Natural killer cell (primary cell): ENCODE measurements around the gene IL17C. TPM values are rescaled to one million over a fixed set of nuclear protein-coding genes. Genes with fewer than 3 reads are reported as not detected.
A peak's percentile ranks its signal among the peaks of the same experiment; 100 is the strongest.
"Not testable (repeated sequence)": the region's sequence is repeated elsewhere in the genome, so short reads cannot be mapped to it uniquely, and the experiment has no call there.

ENCODE experiments used
- ATAC-seq, 3 donors: fragments of 150-1000 bp in 2 of 3; fragments of 200-7000 bp in 1 of 3; cut with Tn5 transposase; 1 replicate in 1 of 3; 2 replicates in 2 of 3; pipeline ENCODE4 v1.10.0; 2021; ENCODE audit warnings: mild to moderate bottlenecking in 2 of 3, moderate library complexity in 2 of 3
- DNase-seq, 2 donors: peaks; one replicate each; pipeline versions ENCODE4 v3.0.0 to v3.0.0-alpha.2; 2013 to 2021; ENCODE audit warnings: mixed read lengths in 1 of 2
- H3K27ac ChIP-seq: one replicate; pipeline ENCODE4 v1.5.1; 2013; ENCODE audit warnings: mild to moderate bottlenecking, low read length
- H3K27me3 ChIP-seq: one replicate; pipeline ENCODE4 v1.6.1; 2013; ENCODE audit warnings: low read length; ENCODE audit not compliant: control insufficient read depth, insufficient read depth
- H3K36me3 ChIP-seq: one replicate; pipeline ENCODE4 v1.6.1; 2013; ENCODE audit warnings: low read length; ENCODE audit not compliant: control insufficient read depth, insufficient read depth
- H3K4me1 ChIP-seq: one replicate; pipeline ENCODE4 v1.6.1; 2013; ENCODE audit warnings: low read length; ENCODE audit not compliant: control insufficient read depth, insufficient read depth
- H3K4me3 ChIP-seq: one replicate; pipeline ENCODE4 v1.5.1; 2013; ENCODE audit warnings: low read length
- H3K9me3 ChIP-seq: one replicate; pipeline ENCODE4 v1.6.1; 2013; ENCODE audit warnings: low read length; ENCODE audit not compliant: control insufficient read depth, insufficient read depth
- H3K27ac Mint-ChIP-seq, 2 donors: one replicate each; pipeline ENCODE4 v1.8.0; 2022; ENCODE audit warnings: mild to moderate bottlenecking in 2 of 2, mixed read lengths in 2 of 2, moderate library complexity in 1 of 2
- H3K27me3 Mint-ChIP-seq, 2 donors: one replicate each; pipeline ENCODE4 v1.8.0; 2022; ENCODE audit warnings: low read depth in 2 of 2, mixed read lengths in 2 of 2
- H3K36me3 Mint-ChIP-seq: one replicate; pipeline ENCODE4 v1.8.0; 2022; ENCODE audit warnings: mixed read lengths
- H3K4me1 Mint-ChIP-seq, 2 donors: one replicate each; pipeline ENCODE4 v1.8.0; 2022; ENCODE audit warnings: mixed read lengths in 2 of 2
- H3K4me3 Mint-ChIP-seq: one replicate; pipeline ENCODE4 v1.8.0; 2022; ENCODE audit warnings: mild to moderate bottlenecking, moderate library complexity, mixed read lengths
- H3K9me3 Mint-ChIP-seq, 2 donors: one replicate each; pipeline ENCODE4 v1.8.0; 2022; ENCODE audit warnings: mixed read lengths in 2 of 2
- WGBS: methylation state at CpG from one replicate; pipeline ENCODE4 v1.1.7; 2013; ENCODE audit warnings: missing lambda C conversion rate; ENCODE audit not compliant: insufficient coverage; 5-methylcytosine and 5-hydroxymethylcytosine counted together
- intact Hi-C: fragments of 100-400 bp; cut with micrococcal nuclease; formaldehyde crosslinking; loops from one replicate; pipeline ENCODE4 v1.14.2; 2022
- total RNA-seq, 4 donors: library from RNA; stranded (reverse); fragments of 120-200 nt in 1 of 4; gene quantifications; one replicate each; pipeline versions ENCODE4 v1.2.3 to v1.2.4, GENCODE V29; 2013 to 2022
- TF ChIP-seq, protein P1 (sequence below): fragments of 200-600 bp; IDR thresholded peaks from one replicate; pipeline ENCODE4 v1.8.0; 2022; ENCODE audit warnings: antibody characterized with exemption

IL17C gene
- total RNA-seq, 3 donors from 2014 or later (not counting 1 experiment from before 2014, with no cell fraction given): 0.61 to 3.0 (median 1.2) TPM

DNA sequence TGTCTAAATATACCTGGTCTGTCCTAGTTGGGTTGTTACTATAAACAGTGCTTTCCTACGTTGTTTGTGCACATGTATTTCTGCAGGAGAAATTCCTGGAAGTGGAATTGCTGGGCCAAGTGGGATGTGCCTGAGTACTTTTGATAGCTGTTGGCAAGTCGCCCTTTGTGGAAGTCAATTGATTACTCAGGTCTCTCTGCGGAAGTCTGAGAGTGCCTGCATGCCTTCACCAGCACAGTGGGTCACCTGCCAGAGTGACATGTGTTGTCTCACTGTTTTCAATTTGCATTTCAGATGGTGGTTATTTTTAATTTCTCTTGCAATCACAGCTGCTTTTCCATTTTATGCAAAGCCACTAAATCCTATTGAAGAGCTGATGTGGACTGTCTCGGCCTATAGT, 26.8 kb downstream of the IL17C start:
- H3K27ac ChIP-seq: no peak overlapping the region
- H3K27me3 Mint-ChIP-seq: no peaks in the 10 kb centered on the region
- no peak for DNase-seq
- no peaks in the 10 kb centered on the region for H3K27me3 ChIP-seq
- TF ChIP-seq, protein P1, sequence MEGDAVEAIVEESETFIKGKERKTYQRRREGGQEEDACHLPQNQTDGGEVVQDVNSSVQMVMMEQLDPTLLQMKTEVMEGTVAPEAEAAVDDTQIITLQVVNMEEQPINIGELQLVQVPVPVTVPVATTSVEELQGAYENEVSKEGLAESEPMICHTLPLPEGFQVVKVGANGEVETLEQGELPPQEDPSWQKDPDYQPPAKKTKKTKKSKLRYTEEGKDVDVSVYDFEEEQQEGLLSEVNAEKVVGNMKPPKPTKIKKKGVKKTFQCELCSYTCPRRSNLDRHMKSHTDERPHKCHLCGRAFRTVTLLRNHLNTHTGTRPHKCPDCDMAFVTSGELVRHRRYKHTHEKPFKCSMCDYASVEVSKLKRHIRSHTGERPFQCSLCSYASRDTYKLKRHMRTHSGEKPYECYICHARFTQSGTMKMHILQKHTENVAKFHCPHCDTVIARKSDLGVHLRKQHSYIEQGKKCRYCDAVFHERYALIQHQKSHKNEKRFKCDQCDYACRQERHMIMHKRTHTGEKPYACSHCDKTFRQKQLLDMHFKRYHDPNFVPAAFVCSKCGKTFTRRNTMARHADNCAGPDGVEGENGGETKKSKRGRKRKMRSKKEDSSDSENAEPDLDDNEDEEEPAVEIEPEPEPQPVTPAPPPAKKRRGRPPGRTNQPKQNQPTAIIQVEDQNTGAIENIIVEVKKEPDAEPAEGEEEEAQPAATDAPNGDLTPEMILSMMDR: no peak
- H3K4me1 Mint-ChIP-seq: peaks cover 12 to 24% of the 10 kb centered on the region in 2 donors
- 96% methylated on average over 4 of the region's 4 CpGs for WGBS
- no peaks in the 10 kb centered on the region for H3K36me3 ChIP-seq
- no peak overlapping the region for H3K27ac Mint-ChIP-seq
- ATAC-seq: no peak
- intact Hi-C loops: no loop called here
- H3K4me1 ChIP-seq: peaks cover 20% of the 10 kb centered on the region
- H3K4me3 ChIP-seq: no peak overlapping the region
- peak overlapping the region; percentile 58 for H3K4me3 Mint-ChIP-seq
- H3K36me3 Mint-ChIP-seq: no peaks in the 10 kb centered on the region
- H3K9me3 ChIP-seq: no peaks in the 10 kb centered on the region
- H3K9me3 Mint-ChIP-seq: no peaks in the 10 kb centered on the region

DNA sequence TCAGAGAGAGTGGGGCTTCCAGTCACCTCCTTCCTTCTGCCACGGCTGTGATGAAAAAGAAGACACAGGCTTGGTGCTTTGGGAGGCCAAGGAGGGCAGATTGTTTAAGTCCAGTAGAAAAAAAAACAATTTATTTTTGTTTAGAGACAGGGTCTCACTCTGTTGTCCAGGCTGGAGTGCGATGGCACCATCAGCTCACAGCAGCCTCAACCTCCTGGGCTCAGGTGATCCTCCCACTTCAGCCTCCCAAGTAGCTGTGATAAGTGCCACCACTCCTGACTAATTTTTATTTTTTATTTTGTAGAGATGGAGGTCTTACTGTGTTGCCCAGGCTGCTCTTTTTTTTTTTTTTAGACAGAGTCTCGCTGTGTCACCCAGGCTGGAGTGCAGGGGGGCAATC, 27.2 kb downstream of the IL17C start:
- Histone ChIP-seq H3K9me3 (no peaks in the 10 kb centered on the region), H3K4me1 (peaks cover 20% of the 10 kb centered on the region), H3K4me3 (no peak overlapping the region), H3K36me3 (no peaks in the 10 kb centered on the region), H3K27ac (no peak overlapping the region), H3K27me3 (no peaks in the 10 kb centered on the region)
- Mint-ChIP-seq H3K27ac (no peak overlapping the region), H3K4me3 (peak overlapping the region; percentile 58), H3K9me3 (no peaks in the 10 kb centered on the region), H3K4me1 (peaks cover 12 to 24% of the 10 kb centered on the region in 2 donors), H3K36me3 (no peaks in the 10 kb centered on the region), H3K27me3 (no peaks in the 10 kb centered on the region)
- TF ChIP-seq, protein P1: no peak
- intact Hi-C loops: no loop called here
- ATAC-seq (no peak), DNase-seq (no peak)
- 98% methylated on average over 3 of the region's 3 CpGs for WGBS

DNA sequence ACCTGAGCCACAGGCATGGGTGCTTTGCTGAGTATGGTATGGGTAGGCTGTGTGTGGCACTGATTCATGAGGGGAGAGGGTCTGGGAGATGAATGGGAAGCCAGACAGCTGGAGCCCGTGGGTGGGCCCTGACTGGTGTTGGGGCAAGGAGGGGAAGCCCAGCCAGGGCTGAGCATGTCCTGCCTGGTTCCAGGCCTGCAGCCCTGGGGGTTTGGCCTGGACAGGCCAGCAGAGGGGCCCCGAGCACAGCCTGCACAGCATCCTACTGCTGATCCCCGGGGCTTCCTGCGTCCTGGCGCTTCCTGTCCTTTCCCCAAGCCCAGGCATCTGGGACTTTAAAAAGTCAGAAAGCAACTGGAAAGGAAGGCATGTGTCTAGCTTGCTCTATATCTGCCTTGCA, 29.1 kb downstream of the IL17C start:
- H3K27ac Mint-ChIP-seq: peak overlapping the region in 1 of 2 donors; percentile 16
- intact Hi-C loops: no loop called here
- Histone ChIP-seq H3K4me3 (no peak overlapping the region), H3K9me3 (no peaks in the 10 kb centered on the region), H3K27ac (no peak overlapping the region), H3K36me3 (no peaks in the 10 kb centered on the region), H3K4me1 (peaks cover 8% of the 10 kb centered on the region), H3K27me3 (no peaks in the 10 kb centered on the region)
- DNase-seq: no peak
- H3K9me3 Mint-ChIP-seq: no peaks in the 10 kb centered on the region
- WGBS: 91% methylated on average over 5 of the region's 5 CpGs
- TF ChIP-seq, protein P1: no peak
- no peak overlapping the region for H3K4me3 Mint-ChIP-seq
- H3K36me3 Mint-ChIP-seq: no peaks in the 10 kb centered on the region
- ATAC-seq: no peak
- H3K4me1 Mint-ChIP-seq: peaks cover 0 to 12% of the 10 kb centered on the region in 2 donors
- H3K27me3 Mint-ChIP-seq: no peaks in the 10 kb centered on the region

DNA sequence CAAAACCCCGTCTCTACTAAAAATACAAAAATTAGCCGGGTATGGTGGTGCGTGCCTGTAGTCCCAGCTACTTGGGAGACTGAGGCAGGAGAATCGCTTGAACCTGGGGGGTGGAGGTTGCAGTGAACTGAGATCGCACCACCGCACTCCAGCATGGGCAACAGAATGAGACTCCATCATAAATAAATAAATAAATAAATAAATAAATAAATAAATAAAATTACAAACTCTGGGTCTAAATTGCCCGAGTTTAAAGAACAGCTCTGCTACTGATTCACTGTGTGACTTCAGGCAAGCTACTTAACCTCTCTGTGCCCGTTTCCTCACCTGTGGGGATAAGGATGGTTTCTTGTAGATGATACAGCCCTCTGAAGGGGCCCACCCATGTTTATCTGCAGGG, 31.1 kb downstream of the IL17C start:
- H3K36me3 Mint-ChIP-seq, H3K4me3 Mint-ChIP-seq, H3K4me1 Mint-ChIP-seq, H3K36me3 ChIP-seq, ATAC-seq, H3K27ac ChIP-seq, H3K27ac Mint-ChIP-seq, DNase-seq, intact Hi-C loops, H3K9me3 ChIP-seq, H3K4me1 ChIP-seq, H3K27me3 Mint-ChIP-seq, H3K4me3 ChIP-seq, H3K27me3 ChIP-seq, H3K9me3 Mint-ChIP-seq: not testable (repeated sequence)
- 92% methylated on average over 2 of the region's 8 CpGs for WGBS
